ENCODE results near the gene MBP. TPM values are rescaled to one million over a fixed set of nuclear protein-coding genes. Genes with fewer than 3 reads are reported as not detected.

Gene MBP
- total RNA-seq, 2 donors from 2014 or later: 41.7 to 42.2 TPM

DNA sequence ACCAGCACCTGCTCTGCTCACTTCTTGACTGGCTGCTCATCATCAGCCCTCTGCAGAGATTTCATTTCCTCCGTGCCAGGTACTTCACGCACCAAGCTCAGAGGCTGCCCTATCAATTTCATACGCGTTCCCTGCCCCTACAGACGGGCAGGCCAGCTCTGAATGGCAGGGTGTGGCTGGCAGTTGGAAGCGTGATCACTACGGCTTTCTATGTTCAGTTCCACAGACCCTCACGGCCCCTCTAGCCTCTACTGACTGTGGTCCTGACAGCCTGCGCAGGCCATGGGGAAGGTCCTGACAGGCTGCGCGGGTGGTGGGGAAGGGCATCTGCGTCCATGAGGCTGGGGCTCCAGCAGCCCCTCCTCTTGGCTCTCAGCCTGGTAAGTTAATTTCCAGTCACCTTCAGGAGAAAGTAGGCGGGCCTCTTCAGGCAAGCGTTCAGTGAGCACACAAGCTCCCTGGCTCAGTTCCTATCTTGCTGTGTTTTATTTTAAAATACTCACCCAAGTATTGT, 155.4 kb downstream of the MBP start:
- ATAC-seq (ENCODE audit: insufficient number of reproducible peaks, low FRiP score, low read depth): no peak
- H3K27me3 ChIP-seq (replicated peaks; ENCODE audit: insufficient read depth): no peaks in the 10 kb centered on the region
- H3K27ac ChIP-seq: no peak overlapping the region
- no peaks in the 10 kb centered on the region for H3K4me1 ChIP-seq (ENCODE audit: control insufficient read depth in 1 of 2, low read depth in 2 of 2)
- no peak for DNase-seq (ENCODE audit: low spot score)
- no peaks in the 10 kb centered on the region for H3K9me3 ChIP-seq
- no peaks in the 10 kb centered on the region for H3K36me3 ChIP-seq
- H3K4me3 ChIP-seq: no peak overlapping the region
- TF ChIP-seq, protein P1, sequence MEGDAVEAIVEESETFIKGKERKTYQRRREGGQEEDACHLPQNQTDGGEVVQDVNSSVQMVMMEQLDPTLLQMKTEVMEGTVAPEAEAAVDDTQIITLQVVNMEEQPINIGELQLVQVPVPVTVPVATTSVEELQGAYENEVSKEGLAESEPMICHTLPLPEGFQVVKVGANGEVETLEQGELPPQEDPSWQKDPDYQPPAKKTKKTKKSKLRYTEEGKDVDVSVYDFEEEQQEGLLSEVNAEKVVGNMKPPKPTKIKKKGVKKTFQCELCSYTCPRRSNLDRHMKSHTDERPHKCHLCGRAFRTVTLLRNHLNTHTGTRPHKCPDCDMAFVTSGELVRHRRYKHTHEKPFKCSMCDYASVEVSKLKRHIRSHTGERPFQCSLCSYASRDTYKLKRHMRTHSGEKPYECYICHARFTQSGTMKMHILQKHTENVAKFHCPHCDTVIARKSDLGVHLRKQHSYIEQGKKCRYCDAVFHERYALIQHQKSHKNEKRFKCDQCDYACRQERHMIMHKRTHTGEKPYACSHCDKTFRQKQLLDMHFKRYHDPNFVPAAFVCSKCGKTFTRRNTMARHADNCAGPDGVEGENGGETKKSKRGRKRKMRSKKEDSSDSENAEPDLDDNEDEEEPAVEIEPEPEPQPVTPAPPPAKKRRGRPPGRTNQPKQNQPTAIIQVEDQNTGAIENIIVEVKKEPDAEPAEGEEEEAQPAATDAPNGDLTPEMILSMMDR (IDR thresholded peaks at IDR 0.05): no peak

DNA sequence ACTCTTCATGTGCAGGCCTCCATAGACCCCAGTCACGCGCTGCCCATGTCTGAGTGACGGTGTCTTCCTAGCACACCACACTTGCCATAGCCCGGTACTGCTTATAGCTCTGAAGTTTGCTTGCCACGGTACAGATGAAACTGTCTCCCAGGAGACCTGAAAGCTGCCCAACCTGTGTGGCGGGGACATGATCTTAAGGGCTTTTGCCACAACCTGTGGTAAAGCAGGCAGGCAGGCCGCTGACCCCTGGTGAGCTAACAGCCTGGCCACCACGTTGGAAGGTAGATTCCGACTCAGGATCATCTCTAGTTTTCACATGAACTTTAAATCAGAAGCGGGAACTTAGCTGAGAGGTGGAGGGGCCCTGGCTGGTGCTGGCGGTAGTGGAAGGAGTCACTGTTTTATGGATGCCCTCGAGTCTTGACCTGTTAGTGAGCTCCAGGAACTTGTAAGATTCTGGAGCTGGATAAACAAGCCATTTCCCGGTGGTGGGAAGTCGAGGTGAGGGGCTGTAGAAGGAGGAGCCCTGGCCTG, 156.9 kb downstream of the MBP start:
- Histone ChIP-seq H3K27me3 (replicated peaks; ENCODE audit: insufficient read depth) (no peaks in the 10 kb centered on the region), H3K27ac (no peak overlapping the region), H3K4me1 (ENCODE audit: control insufficient read depth in 1 of 2, low read depth in 2 of 2) (no peaks in the 10 kb centered on the region), H3K36me3 (no peaks in the 10 kb centered on the region), H3K4me3 (no peak overlapping the region), H3K9me3 (no peaks in the 10 kb centered on the region)
- no peak for ATAC-seq (ENCODE audit: insufficient number of reproducible peaks, low FRiP score, low read depth)
- no peak for DNase-seq (ENCODE audit: low spot score)
- TF ChIP-seq, protein P1 (IDR thresholded peaks at IDR 0.05): no peak

DNA sequence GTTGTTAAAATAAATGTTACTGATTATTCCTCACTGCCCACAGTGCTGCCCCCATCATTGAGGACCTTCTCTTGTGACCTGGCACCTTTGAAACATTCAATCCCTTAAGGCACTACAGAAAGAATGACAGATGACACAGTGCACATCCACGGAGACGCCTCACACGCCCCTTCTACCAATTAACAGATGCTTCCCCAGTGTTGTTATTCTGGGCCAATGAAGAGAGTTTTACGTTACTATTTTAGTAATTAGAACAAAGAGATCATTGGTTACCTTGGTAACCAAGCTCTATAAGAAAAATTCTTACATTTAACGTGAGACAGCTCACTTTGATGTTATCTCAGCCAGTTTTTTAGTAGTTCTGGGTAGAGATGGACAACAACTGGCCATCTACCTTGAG, 158.2 kb downstream of the MBP start:
- TF ChIP-seq, protein P1 (IDR thresholded peaks at IDR 0.05): no peak
- DNase-seq (ENCODE audit: low spot score): no peak
- no peaks in the 10 kb centered on the region for H3K9me3 ChIP-seq
- H3K4me1 ChIP-seq (ENCODE audit: control insufficient read depth in 1 of 2, low read depth in 2 of 2): no peaks in the 10 kb centered on the region
- H3K36me3 ChIP-seq: no peaks in the 10 kb centered on the region
- no peak for ATAC-seq (ENCODE audit: insufficient number of reproducible peaks, low FRiP score, low read depth)
- no peak overlapping the region for H3K4me3 ChIP-seq
- no peaks in the 10 kb centered on the region for H3K27me3 ChIP-seq (replicated peaks; ENCODE audit: insufficient read depth)
- no peak overlapping the region for H3K27ac ChIP-seq

DNA sequence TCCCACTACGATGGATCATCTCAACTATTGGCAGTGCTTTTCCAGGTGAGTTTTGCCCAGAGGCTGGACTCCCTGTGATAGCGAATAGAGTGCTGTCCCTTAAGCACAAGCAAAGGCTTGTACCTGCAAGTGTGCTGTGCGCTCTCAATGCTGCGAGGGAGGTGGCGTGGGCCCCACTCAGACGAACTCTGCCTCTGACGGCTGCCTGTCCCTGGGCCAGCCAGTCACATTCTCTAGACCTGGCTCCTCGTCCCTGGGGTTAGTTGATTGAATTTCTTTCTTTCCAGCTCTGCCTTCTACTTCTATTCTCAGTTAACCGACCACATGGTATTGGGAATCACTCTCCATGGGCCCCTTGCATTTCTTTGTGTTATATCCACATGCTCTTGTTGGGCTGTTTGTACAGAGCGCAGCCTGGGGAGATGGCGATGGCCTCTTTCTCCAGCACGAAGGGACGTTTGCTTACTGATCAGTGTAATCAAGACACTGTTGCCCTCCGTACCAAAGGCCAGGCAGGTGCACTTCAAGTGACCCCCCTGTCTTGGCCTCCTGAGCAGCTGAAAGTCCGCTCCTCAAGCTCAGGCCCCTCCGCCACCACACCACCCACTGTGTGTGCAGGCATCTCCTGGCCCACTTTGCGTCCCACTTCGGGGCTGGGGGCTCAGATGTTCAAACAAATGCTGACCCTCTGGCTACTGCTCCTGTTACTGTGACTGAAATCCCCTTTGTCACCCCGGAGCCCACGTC, 158.9 kb downstream of the MBP start:
- Histone ChIP-seq H3K9me3 (no peaks in the 10 kb centered on the region), H3K27me3 (replicated peaks; ENCODE audit: insufficient read depth) (no peaks in the 10 kb centered on the region), H3K4me3 (no peak overlapping the region), H3K4me1 (ENCODE audit: control insufficient read depth in 1 of 2, low read depth in 2 of 2) (no peaks in the 10 kb centered on the region), H3K36me3 (no peaks in the 10 kb centered on the region), H3K27ac (no peak overlapping the region)
- ATAC-seq (ENCODE audit: insufficient number of reproducible peaks, low FRiP score, low read depth) (no peak), DNase-seq (ENCODE audit: low spot score) (no peak)
- TF ChIP-seq, protein P1 (IDR thresholded peaks at IDR 0.05): no peak

DNA sequence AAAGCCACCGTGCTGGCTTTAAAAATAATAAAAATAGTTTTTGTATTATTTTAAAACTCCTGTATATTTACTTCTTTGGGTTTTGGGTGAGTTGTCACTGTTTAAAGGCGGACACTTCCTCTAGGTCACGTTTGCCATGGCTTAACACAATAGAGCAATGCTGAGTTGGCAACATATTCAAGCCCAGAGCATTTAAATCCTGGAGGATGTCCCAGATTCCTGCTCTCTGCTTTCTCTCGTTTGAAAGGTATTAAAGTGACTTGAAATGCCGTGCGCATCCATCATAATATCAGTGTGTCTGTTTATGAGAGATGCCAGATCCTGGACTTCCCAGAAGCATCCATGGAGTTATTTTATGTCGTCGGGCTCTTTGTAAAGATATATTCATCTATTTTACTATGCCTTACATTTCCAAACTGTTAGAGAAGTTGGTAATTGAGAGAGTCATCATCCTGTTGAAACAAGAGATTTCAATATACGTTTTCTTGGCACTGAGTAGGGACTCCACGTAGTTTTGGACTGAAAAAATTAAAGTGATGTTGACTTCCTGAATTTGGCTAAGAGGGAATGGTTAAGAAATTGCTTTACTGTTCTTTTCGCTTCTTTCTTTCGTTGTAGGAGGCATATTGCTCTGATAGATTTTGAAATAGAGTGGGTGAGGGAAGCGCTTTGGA, 159.6 kb downstream of the MBP start:
- TF ChIP-seq, protein P1 (IDR thresholded peaks at IDR 0.05): no peak
- Histone ChIP-seq H3K9me3 (no peaks in the 10 kb centered on the region), H3K36me3 (no peaks in the 10 kb centered on the region), H3K27ac (no peak overlapping the region), H3K4me3 (no peak overlapping the region), H3K27me3 (replicated peaks; ENCODE audit: insufficient read depth) (no peaks in the 10 kb centered on the region), H3K4me1 (ENCODE audit: control insufficient read depth in 1 of 2, low read depth in 2 of 2) (no peaks in the 10 kb centered on the region)
- DNase-seq (ENCODE audit: low spot score): no peak
- ATAC-seq (ENCODE audit: insufficient number of reproducible peaks, low FRiP score, low read depth): no peak

All from thoracic aorta (tissue), 2 donors.